Muscle layer of duodenum (tissue), 2 donors: Measurements from ENCODE around the gene PSME3IP1.
"Not testable (repeated sequence)": the region's sequence is repeated elsewhere in the genome, so short reads cannot be mapped to it uniquely, and the experiment has no call there.

ENCODE experiments used
- H3K27ac ChIP-seq: one replicate; pipeline ENCODE4 v1.7.0; 2013; ENCODE audit warnings: mild to moderate bottlenecking, low read length
- H3K27me3 ChIP-seq: one replicate; pipeline ENCODE4 v1.7.0; 2013; ENCODE audit warnings: low read depth, mild to moderate bottlenecking, control low read depth, low read length
- H3K36me3 ChIP-seq, 2 donors: one replicate each; pipeline ENCODE4 v1.7.0; 2013; ENCODE audit warnings: low read length in 2 of 2, control low read depth in 1 of 2, mild to moderate bottlenecking in 1 of 2; ENCODE audit not compliant: insufficient read depth in 2 of 2, control insufficient read depth in 1 of 2
- H3K4me1 ChIP-seq, 2 donors: one replicate each; pipeline ENCODE4 v1.7.0; 2013; ENCODE audit warnings: low read length in 2 of 2, mild to moderate bottlenecking in 2 of 2, control low read depth in 1 of 2, moderate library complexity in 1 of 2; ENCODE audit not compliant: insufficient read depth in 2 of 2, control insufficient read depth in 1 of 2
- H3K4me3 ChIP-seq, 2 donors: one replicate each; pipeline ENCODE4 v1.7.0; 2013; ENCODE audit warnings: low read length in 2 of 2, low read depth in 1 of 2, mild to moderate bottlenecking in 1 of 2
- H3K9me3 ChIP-seq, 2 donors: one replicate each; pipeline ENCODE4 v1.7.0; 2013; ENCODE audit warnings: low read length in 2 of 2, control low read depth in 1 of 2, mild to moderate bottlenecking in 1 of 2; ENCODE audit not compliant: control insufficient read depth in 1 of 2
- donor health status: healthy.

PSME3IP1 gene

DNA sequence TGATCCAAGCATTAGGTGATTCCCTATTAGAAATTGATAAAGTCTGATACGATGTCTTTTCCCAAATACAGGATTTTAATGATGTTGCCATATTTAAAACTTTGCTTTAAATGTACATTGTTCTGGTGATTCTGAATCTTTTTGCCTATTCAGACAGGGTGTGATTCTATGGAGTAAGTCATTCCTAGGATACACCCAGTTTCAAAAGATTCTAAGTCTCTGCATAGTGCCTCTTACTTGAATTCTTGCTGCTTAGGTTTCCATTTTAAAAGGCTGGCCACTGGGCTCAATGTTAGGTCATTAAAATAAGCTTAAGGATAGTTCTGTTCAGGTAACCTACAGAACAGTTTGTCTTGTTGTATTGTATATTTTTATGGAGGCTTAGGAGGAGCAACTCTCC lies 37.2 kb upstream of the PSME3IP1 start:
- H3K4me1 ChIP-seq: no peaks in the 10 kb centered on the region
- H3K9me3 ChIP-seq: peaks cover 0 to 4% of the 10 kb centered on the region in 2 donors
- no peak overlapping the region for H3K4me3 ChIP-seq
- H3K27ac ChIP-seq: no peak overlapping the region
- no peaks in the 10 kb centered on the region for H3K27me3 ChIP-seq
- H3K36me3 ChIP-seq: peaks cover 52 to 76% of the 10 kb centered on the region in 2 donors

DNA sequence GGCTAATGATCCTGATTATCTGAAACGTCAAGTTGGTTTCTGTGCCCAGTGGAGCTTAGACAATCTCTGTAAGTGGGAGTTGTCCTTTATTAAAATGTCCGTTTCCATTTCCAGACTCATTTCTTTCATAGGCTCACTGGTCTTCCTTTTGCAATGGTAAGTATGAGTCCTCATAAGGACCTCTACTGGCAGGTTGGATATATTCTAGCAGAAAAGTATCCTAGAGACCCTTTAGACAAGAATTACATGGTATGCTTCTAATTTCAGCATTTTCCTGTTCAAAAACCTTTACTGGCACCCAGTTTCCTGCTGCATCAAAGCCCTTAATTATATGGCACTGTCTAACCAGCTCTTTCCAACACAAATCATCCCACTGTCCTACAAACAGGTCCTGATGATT lies 31.1 kb upstream of the PSME3IP1 start:
- H3K4me1 ChIP-seq: no peaks in the 10 kb centered on the region
- H3K27ac ChIP-seq: no peak overlapping the region
- peaks cover 62 to 84% of the 10 kb centered on the region in 2 donors for H3K36me3 ChIP-seq
- peaks cover 14 to 23% of the 10 kb centered on the region in 2 donors for H3K9me3 ChIP-seq
- H3K27me3 ChIP-seq: no peaks in the 10 kb centered on the region
- no peak overlapping the region for H3K4me3 ChIP-seq

DNA sequence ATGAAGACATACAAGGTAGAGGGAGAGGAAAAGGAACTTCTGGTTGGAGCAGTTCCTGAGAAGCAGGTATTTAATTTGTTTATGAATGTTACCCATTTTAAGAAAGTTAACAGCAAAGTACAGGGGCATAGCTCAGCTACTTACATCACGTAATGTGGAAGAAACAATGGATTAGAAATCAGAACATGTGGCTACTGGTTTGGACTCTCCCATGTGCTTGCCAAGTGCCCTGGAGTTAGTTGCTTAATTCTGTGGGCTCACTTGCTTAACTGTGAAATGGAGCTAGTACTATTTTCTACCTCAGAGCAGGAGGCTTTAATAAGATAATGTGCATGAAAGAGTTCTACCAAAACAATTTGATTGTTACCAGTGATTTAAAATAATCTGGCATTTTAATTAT lies 27.6 kb upstream of the PSME3IP1 start:
- Histone ChIP-seq H3K4me3 (no peak overlapping the region), H3K27ac (no peak overlapping the region), H3K36me3 (peaks cover 69 to 71% of the 10 kb centered on the region in 2 donors), H3K9me3 (peaks cover 14 to 19% of the 10 kb centered on the region in 2 donors), H3K4me1 (no peaks in the 10 kb centered on the region), H3K27me3 (no peaks in the 10 kb centered on the region)

DNA sequence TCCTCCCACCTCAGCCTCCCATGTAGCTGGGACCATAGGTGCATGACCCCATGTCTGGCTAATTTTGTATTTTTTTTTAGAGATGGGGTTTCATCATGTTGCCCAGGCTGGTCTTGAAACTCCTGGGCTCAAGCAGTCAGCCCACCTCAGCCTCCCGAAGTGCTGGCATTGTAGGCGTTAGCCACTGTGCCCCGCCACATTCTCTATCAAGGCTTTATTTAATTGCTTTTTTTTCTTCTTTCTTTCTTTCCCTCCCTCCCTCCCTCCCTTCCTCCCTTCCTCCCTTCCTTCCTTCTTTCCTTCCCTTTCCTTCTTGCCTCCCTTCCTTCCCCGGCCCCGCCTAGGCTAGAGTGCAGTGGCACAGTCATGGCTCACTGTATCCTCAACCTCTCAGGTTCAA lies 23.9 kb upstream of the PSME3IP1 start:
- Histone ChIP-seq H3K27me3 (no peaks in the 10 kb centered on the region), H3K4me1 (no peaks in the 10 kb centered on the region), H3K27ac (no peak overlapping the region), H3K36me3 (peaks cover 66 to 68% of the 10 kb centered on the region in 2 donors), H3K9me3 (no peaks in the 10 kb centered on the region), H3K4me3 (no peak overlapping the region)

DNA sequence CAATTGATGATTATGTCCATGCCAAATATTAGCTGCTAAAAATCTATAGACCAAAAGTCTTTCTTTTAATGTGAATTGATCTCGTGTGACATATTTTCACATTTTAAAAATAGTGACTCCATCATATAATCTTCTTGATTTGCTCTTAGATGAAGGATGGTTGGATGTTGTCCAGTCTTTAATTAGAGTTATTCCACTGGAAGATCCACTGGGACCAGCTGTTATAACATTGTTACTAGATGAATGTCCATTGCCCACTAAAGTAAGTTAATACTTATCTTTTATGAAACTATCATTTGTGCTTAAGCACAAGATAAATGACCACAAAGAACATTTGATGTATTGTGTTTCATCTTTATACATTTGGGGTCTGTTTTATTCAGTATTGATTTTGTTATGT lies 23.1 kb upstream of the PSME3IP1 start:
- Histone ChIP-seq H3K27me3 (no peaks in the 10 kb centered on the region), H3K9me3 (no peaks in the 10 kb centered on the region), H3K4me1 (no peaks in the 10 kb centered on the region), H3K4me3 (no peak overlapping the region), H3K27ac (no peak overlapping the region), H3K36me3 (peaks cover 62 to 68% of the 10 kb centered on the region in 2 donors)

DNA sequence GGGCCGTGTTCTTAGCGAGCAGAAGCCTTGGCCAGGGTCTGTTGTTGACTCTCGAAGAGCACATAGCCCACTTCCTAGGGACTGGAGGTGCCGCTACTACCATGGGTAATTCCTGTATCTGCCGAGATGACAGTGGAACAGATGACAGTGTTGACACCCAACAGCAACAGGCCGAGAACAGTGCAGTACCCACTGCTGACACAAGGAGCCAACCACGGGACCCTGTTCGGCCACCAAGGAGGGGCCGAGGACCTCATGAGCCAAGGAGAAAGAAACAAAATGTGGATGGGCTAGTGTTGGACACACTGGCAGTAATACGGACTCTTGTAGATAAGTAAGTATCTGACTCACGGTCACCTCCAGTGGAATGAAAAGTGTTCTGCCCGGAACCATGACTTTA lies 18.8 kb upstream of the PSME3IP1 start:
- no peaks in the 10 kb centered on the region for H3K27me3 ChIP-seq
- H3K9me3 ChIP-seq: no peaks in the 10 kb centered on the region
- no peak overlapping the region for H3K4me3 ChIP-seq
- H3K36me3 ChIP-seq: peaks cover 39 to 43% of the 10 kb centered on the region in 2 donors
- H3K27ac ChIP-seq: no peak overlapping the region
- no peaks in the 10 kb centered on the region for H3K4me1 ChIP-seq

DNA sequence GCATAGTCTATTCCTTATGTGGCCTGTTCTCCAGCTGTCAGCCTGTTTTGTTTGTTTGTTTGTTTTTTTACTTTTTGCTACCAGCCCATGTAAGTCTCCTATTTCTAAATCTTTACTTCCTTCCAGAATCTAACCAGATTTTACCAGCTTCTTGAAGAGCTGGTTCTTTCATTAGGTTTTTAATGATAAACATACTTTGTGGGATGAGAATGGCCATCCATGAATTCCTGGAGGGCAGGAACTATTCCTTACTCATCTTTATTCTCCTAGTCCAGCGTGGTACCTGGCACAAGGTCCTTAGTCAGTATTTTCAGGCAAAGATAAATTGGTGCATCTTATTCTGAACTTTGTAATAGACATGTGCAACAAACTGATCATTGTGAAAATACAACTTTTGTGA lies 17.6 kb upstream of the PSME3IP1 start:
- Histone ChIP-seq H3K27ac (no peak overlapping the region), H3K4me3 (no peak overlapping the region), H3K36me3 (peaks cover 32 to 34% of the 10 kb centered on the region in 2 donors), H3K4me1 (peaks cover 0 to 6% of the 10 kb centered on the region in 2 donors), H3K9me3 (no peaks in the 10 kb centered on the region), H3K27me3 (no peaks in the 10 kb centered on the region)

DNA sequence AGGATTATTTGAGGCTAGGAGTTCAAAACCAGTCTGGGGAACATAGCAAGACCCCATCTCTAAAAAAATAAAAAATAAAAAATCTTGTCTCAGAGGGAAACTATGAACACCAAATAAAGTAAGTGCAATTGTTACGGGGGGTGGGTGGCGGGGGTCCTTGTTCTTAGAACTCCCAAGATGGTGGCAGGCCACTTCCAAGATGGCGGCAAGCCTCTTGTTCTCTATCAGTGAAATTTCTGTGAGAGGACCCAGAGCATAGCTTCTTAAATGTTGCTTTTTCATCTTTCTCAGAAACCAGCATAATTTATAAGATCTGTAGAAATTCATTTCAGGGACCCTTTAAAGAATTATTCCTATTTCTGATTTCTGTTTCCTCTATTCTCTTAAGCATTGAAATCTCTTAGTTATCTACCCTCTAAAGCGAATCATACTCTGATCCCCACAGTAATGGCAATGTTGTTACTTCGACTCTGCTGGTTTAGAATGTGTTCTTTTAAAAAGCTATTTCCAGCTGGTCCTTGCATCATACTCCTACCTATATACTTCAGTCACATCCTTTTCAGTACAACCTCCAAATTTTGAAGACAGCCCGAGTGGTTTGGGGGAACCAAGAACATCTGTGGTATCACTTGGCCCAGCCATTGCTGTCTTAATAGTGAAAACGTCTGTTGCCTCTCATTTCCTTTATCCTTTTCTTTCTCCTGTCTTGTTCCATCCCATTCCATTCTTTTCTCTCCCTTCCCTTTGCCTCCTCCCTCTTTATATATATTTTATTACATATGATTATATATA lies 16.5 kb upstream of the PSME3IP1 start:
- Histone ChIP-seq H3K27ac (no peak overlapping the region), H3K36me3 (peaks cover 26 to 28% of the 10 kb centered on the region in 2 donors), H3K4me3 (no peak overlapping the region), H3K27me3 (no peaks in the 10 kb centered on the region), H3K9me3 (no peaks in the 10 kb centered on the region), H3K4me1 (peaks cover 0 to 6% of the 10 kb centered on the region in 2 donors)

DNA sequence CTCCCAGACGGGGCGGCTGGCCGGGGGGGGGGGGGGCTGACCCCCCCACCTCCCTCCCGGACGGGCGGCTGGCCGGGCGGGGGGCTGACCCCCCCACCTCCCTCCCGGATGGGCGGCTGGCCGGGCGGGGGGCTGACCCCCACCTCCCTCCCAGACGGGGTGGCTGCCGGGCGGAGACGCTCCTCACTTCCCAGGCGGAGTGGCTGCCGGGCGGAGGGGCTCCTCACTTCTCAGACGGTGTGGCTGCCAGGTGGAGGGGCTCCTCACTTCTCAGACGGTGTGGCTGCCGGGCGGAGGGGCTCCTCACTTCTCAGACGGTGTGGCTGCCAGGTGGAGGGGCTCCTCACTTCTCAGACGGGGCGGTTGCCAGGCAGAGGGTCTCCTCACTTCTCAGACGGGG lies 15.1 kb upstream of the PSME3IP1 start:
- H3K4me1 ChIP-seq: peaks cover 0 to 15% of the 10 kb centered on the region in 2 donors

DNA sequence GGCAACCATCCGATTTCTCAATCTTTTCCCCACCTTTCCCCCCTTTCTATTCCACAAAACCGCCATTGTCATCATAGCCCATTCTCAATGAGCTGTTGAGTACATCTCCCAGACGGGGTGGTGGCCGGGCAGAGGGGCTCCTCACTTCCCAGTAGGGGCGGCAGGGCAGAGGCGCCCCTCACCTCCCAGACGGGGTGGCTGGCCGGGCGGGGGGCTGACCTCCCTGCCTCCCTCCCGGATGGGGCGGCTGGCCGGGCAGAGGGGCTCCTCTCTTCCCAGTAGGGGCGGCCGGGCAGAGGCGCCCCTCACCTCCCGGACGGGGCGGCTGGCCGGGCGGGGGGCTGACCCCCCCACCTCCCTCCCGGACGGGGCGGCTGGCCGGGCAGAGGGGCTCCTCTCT lies 14.5 kb upstream of the PSME3IP1 start:
- H3K27ac ChIP-seq, H3K4me3 ChIP-seq, H3K27me3 ChIP-seq, H3K9me3 ChIP-seq: not testable (repeated sequence)
- Histone ChIP-seq H3K4me1 (peaks cover 0 to 15% of the 10 kb centered on the region in 2 donors), H3K36me3 (peaks cover 10% of the 10 kb centered on the region in 2 donors)

More for the DNA sequence above, 15.1 kb upstream of the PSME3IP1 start:
- not testable (repeated sequence) for H3K4me3 ChIP-seq, H3K27me3 ChIP-seq, H3K9me3 ChIP-seq, H3K27ac ChIP-seq
- H3K36me3 ChIP-seq: peaks cover 16% of the 10 kb centered on the region in 2 donors

- Histone ChIP-seq H3K36me3 (no peaks in the 10 kb centered on the region), H3K4me3 (no peak overlapping the region), H3K27ac (no peak overlapping the region), H3K9me3 (no peaks in the 10 kb centered on the region), H3K27me3 (no peaks in the 10 kb centered on the region), H3K4me1 (peaks cover 0 to 25% of the 10 kb centered on the region in 2 donors)
Measured at GRCh38 chr16:57196753-57197152, 10.9 kb upstream of the PSME3IP1 start.

- Histone ChIP-seq H3K27ac (no peak overlapping the region), H3K4me1 (peaks cover 0 to 28% of the 10 kb centered on the region in 2 donors)
Measured at GRCh38 chr16:57196286-57196685, 10.4 kb upstream of the PSME3IP1 start.

More at GRCh38 chr16:57196286-57196685, 10.4 kb upstream of the PSME3IP1 start:
- Histone ChIP-seq H3K36me3 (no peaks in the 10 kb centered on the region), H3K4me3 (no peak overlapping the region), H3K27me3 (no peaks in the 10 kb centered on the region), H3K9me3 (no peaks in the 10 kb centered on the region)
